Type B pancreatic cell (in vitro differentiated cells): ENCODE results near the gene SLC26A3. TPM values are rescaled to one million over a fixed set of nuclear protein-coding genes. Genes with fewer than 3 reads are reported as not detected.

Experiments
- DNase-seq: peaks from one replicate; pipeline ENCODE4 v3.0.0; 2021; ENCODE audit warnings: mixed read lengths; ENCODE audit not compliant: unreplicated experiment; ENCODE audit errors: extremely low spot score
- H3K27ac Mint-ChIP-seq: 2 replicates; pipeline ENCODE4 v1.8.0; 2021; ENCODE audit warnings: mild to moderate bottlenecking, mixed read lengths
- H3K27me3 Mint-ChIP-seq: 2 replicates; pipeline ENCODE4 v1.8.0; 2021; ENCODE audit warnings: mixed read lengths
- H3K36me3 Mint-ChIP-seq: 2 replicates; pipeline ENCODE4 v1.8.0; 2021; ENCODE audit warnings: mixed read lengths
- H3K4me1 Mint-ChIP-seq: one replicate; pipeline ENCODE4 v1.8.0; 2021; ENCODE audit warnings: mixed read lengths; ENCODE audit not compliant: unreplicated experiment
- H3K4me3 Mint-ChIP-seq: 2 replicates; pipeline ENCODE4 v1.8.0; 2021; ENCODE audit warnings: mild to moderate bottlenecking, mixed read lengths
- H3K9me3 Mint-ChIP-seq: 2 replicates; pipeline ENCODE4 v1.8.0; 2021; ENCODE audit warnings: mixed read lengths
- CTCF ChIP-seq: fragments of 200-600 bp; sonication (generic); conservative IDR thresholded peaks from 2 replicates; pipeline ENCODE4 v1.5.0; 2021; ENCODE audit warnings: antibody characterized with exemption, mild to moderate bottlenecking
- total RNA-seq: library from RNA; stranded (reverse); gene quantifications from 2 replicates; pipeline ENCODE4 v1.2.1, GENCODE V29; 2021; ENCODE audit warnings: low replicate concordance

Gene SLC26A3
- total RNA-seq, 1 donor from 2014 or later, result 4.7 TPM

DNA sequence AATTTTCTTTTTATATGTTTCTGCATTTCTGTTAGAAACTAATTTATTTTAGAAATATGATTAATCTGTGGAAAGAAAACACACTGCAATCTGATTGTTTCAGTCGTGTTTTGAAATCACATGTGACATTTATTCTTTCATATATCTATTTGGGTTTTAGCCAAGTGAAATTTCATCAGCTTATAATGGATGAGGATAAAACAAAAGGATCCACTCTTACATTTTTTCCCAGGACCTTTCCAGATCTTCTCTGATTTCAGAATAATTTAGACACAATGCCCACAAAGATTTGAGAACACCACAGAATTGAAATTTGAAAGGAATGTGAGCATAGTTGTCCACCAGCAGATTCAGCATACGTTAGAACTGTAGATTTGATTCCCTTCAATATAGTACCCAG, 30.0 kb downstream of the SLC26A3 start:
- H3K4me1 Mint-ChIP-seq, result no peaks in the 10 kb centered on the region
- no peaks in the 10 kb centered on the region for H3K36me3 Mint-ChIP-seq
- H3K27me3 Mint-ChIP-seq, result peaks cover 29% of the 10 kb centered on the region
- H3K27ac Mint-ChIP-seq, result no peak overlapping the region
- no peak for DNase-seq
- no peak overlapping the region for H3K4me3 Mint-ChIP-seq
- H3K9me3 Mint-ChIP-seq, result no peaks in the 10 kb centered on the region
- TF ChIP-seq CTCF, result no peak

GRCh38 chr7:107768263-107768662, 34.8 kb downstream of the SLC26A3 start:
- Mint-ChIP-seq H3K4me1 (no peaks in the 10 kb centered on the region), H3K9me3 (no peaks in the 10 kb centered on the region), H3K27ac (no peak overlapping the region), H3K4me3 (no peak overlapping the region), H3K27me3 (peaks cover 28% of the 10 kb centered on the region), H3K36me3 (no peaks in the 10 kb centered on the region)
- no peak for DNase-seq
- TF ChIP-seq CTCF, result no peak

DNA sequence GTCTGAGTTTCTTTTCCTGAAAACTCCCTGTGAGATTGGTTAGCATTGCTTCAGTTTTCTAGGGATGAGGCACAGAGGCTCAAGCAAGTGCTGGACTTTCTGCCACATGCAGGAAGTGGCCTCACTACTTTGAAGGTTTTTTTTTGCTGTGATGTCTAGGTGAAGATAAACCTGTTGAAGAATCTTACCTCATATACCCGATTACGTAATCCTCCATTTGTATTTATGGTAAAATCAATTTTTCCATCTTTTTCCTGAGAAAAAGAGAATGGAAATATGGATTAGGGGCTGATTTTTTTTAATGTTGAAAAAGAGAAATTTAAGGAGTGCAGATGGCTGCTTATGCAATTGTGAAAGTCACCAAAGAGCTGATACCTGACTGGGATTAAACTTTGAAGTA, 35.6 kb downstream of the SLC26A3 start:
- Mint-ChIP-seq H3K9me3 (no peaks in the 10 kb centered on the region), H3K4me1 (no peaks in the 10 kb centered on the region), H3K27ac (no peak overlapping the region), H3K36me3 (no peaks in the 10 kb centered on the region), H3K4me3 (no peak overlapping the region), H3K27me3 (peaks cover 22% of the 10 kb centered on the region)
- DNase-seq, result no peak
- no peak for TF ChIP-seq CTCF

DNA sequence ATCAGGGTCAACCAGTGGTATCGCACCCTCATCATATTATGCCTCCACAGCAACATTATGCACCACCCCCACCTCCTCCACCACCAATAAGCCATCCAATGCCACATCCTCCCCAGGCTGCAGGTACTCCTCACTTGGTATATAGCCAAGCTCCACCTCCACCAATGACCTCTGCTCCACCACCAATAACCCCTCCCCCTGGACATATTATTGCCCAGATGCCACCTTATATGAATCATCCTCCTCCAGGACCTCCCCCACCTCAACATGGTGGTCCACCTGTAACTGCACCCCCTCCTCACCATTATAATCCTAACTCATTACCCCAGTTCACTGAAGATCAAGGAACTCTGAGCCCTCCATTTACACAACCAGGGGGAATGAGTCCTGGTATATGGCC, 44.4 kb downstream of the SLC26A3 start:
- Mint-ChIP-seq H3K4me3 (no peak overlapping the region), H3K27ac (no peak overlapping the region), H3K27me3 (no peaks in the 10 kb centered on the region), H3K9me3 (no peaks in the 10 kb centered on the region), H3K4me1 (no peaks in the 10 kb centered on the region), H3K36me3 (peaks cover 18% of the 10 kb centered on the region)
- DNase-seq, result no peak
- no peak for TF ChIP-seq CTCF

DNA sequence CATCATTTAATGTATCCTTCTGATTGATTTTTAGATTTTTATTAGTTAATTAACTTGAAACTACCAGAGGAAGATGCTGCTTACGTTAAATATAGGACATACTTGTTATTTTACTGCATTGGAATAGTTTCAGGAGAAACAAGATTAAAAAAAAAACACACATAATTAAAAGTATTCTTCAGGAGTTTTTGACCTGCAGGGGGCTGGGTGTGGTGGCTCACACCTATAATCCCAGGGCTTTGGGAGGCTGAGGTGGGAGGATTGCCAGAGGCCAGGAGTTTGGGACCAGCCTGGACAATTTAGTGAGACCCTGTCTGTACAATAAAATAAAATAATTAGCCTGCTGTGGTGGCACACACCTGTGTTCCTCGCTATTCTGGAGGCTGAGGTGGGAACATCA, 48.4 kb downstream of the SLC26A3 start:
- Mint-ChIP-seq H3K4me3 (no peak overlapping the region), H3K36me3 (peaks cover 32% of the 10 kb centered on the region)

More for the DNA sequence above, 48.4 kb downstream of the SLC26A3 start:
- TF ChIP-seq CTCF, result peak; percentile 50
- Mint-ChIP-seq H3K27ac (no peak overlapping the region), H3K9me3 (no peaks in the 10 kb centered on the region), H3K4me1 (no peaks in the 10 kb centered on the region), H3K27me3 (no peaks in the 10 kb centered on the region)
- DNase-seq, result no peak
